Measurements from ENCODE around the gene MDP1.
A peak's percentile ranks its signal among the peaks of the same experiment; 100 is the strongest.

Gene MDP1

DNA sequence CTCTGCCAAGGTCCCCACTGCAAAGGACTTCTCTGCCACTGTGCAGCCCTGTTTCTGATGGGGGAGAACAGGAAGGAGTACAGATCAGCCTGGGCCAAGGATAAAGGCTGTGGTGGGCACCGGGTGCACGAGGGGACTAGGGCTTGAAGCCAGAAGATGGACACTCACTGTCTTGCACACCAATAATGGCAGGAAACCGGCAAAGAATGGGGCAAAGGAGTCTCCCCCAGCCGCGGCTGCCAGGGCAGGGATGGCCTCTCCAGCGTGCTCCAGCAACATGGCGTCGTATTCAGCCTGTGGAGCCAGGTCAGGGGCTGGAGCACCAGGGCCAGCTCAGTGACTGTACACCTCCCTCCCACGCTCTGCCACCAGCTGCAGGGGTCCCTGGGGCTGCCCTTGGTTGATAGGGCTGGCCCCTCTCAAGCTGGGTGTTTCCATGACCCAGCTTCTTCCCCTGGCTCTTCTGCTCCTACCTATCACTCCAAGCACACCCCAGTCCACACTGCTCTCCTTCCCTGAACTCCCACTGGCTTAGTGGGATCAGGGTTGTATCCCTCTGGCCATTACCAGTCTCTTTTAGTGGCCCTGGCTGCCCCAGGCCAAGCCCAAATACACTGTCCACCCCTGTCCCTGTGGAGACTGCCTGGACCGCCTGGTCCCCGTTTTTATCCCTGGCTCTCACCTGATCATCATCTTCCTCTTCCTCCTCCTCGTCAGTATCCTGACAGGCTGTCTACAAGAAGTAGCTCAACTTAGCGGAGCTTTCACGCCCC is 33.6 kb downstream of the MDP1 start:
- ATAC-seq (ENCODE audit: low read depth) (no peak), DNase-seq (ENCODE audit: low spot score) (peak; percentile 57)
- Histone ChIP-seq H3K27ac (ENCODE audit: poor library complexity, severe bottlenecking) (no peak overlapping the region), H3K4me1 (ENCODE audit: insufficient read depth, poor library complexity, severe bottlenecking) (no peaks in the 10 kb centered on the region), H3K36me3 (ENCODE audit: low read depth) (peaks cover 75% of the 10 kb centered on the region), H3K4me3 (ENCODE audit: severe bottlenecking) (no peak overlapping the region), H3K27me3 (ENCODE audit: insufficient read depth, poor library complexity, severe bottlenecking) (no peaks in the 10 kb centered on the region), H3K9me3 (ENCODE audit: severe bottlenecking) (no peaks in the 10 kb centered on the region)
- TF ChIP-seq, protein P1, sequence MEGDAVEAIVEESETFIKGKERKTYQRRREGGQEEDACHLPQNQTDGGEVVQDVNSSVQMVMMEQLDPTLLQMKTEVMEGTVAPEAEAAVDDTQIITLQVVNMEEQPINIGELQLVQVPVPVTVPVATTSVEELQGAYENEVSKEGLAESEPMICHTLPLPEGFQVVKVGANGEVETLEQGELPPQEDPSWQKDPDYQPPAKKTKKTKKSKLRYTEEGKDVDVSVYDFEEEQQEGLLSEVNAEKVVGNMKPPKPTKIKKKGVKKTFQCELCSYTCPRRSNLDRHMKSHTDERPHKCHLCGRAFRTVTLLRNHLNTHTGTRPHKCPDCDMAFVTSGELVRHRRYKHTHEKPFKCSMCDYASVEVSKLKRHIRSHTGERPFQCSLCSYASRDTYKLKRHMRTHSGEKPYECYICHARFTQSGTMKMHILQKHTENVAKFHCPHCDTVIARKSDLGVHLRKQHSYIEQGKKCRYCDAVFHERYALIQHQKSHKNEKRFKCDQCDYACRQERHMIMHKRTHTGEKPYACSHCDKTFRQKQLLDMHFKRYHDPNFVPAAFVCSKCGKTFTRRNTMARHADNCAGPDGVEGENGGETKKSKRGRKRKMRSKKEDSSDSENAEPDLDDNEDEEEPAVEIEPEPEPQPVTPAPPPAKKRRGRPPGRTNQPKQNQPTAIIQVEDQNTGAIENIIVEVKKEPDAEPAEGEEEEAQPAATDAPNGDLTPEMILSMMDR (IDR thresholded peaks at IDR 0.05; ENCODE audit: poor library complexity, severe bottlenecking) = no peak

DNA sequence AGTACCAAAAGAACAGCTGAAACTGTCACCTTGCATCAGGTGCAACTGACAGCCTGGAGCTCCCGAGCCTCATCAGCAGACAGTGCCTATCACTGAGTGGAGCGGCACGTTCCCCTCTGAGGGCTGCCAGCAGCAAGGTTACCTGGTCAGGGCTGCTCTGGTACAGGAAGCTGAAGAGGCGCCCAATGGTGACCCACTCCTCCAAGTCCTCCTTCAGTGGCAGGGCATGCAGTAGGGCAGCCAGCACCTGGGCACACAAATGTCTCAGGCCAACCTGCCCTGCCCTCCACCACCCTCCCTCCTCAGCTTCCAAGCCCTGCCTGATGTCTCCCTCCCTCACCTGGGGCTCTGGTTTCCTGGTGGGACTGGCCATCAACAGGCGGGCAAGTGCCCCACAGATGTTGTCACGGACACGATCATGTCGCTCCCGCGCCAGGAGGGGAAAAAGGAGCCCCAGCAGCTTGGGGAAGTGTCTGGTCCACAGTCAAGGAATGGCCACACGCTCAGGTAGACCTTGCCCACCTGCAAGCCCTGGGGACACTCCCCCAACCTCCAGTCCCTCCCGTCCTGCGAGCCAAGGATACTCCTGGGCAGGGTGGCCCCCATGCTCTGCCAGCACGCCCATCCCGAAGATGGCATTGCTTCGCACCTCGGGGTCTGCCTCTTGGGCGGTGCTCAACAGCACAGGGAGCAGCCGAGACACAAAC is 34.3 kb downstream of the MDP1 start:
- no peaks in the 10 kb centered on the region for H3K4me1 ChIP-seq (ENCODE audit: insufficient read depth, poor library complexity, severe bottlenecking)
- ATAC-seq (ENCODE audit: low read depth) (no peak; the same call in 2 of the 3 replicates), DNase-seq (ENCODE audit: low spot score) (peak; percentile 68)
- H3K4me3 ChIP-seq (ENCODE audit: severe bottlenecking) = no peak overlapping the region
- H3K36me3 ChIP-seq (ENCODE audit: low read depth) = peaks cover 67% of the 10 kb centered on the region
- H3K27me3 ChIP-seq (ENCODE audit: insufficient read depth, poor library complexity, severe bottlenecking) = no peaks in the 10 kb centered on the region
- TF ChIP-seq, protein P1 (IDR thresholded peaks at IDR 0.05; ENCODE audit: poor library complexity, severe bottlenecking) = no peak
- no peaks in the 10 kb centered on the region for H3K9me3 ChIP-seq (ENCODE audit: severe bottlenecking)
- no peak overlapping the region for H3K27ac ChIP-seq (ENCODE audit: poor library complexity, severe bottlenecking)

DNA sequence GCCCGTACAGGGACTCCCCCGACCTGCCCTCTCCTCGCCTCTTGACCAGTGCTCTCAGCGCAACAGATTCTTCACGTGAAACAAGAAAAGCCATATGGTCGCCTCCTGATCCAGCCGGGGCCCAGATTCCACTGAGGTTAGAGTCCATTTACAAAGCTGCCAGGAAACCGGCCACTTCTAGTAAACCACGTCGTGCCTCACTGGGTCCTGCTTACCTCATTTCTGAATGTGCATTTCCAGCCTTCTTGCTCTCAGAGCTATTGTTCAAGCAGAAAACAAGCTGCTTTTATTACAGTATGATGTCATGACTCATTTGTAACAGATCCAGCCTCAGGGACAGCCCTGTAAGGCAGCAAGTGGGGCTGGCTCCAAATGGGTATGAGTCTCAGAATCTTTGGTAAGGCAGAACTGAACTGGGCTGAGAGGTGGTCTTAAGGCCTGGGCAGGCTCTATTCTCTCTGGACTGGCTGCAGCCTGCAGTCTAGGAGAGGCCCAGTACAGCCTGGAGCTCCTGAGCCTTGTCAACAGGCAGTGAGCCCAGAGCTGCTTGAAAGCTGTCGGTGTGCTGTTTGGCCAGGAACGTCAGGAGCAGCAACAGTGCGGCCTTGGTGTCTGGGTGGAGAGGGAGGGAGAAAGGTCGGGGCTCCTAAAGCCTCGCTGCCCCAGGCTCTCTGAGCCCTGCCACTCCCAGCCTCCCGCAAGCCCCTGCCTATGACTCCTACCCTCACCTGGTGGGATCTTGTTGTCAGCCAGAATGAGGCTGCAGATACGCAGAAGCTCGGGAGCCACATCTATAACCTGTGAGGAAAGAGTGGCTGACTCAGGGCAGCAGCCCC is 35.7 kb downstream of the MDP1 start:
- Histone ChIP-seq H3K9me3 (ENCODE audit: severe bottlenecking) (no peaks in the 10 kb centered on the region), H3K4me3 (ENCODE audit: severe bottlenecking) (no peak overlapping the region), H3K27me3 (ENCODE audit: insufficient read depth, poor library complexity, severe bottlenecking) (no peaks in the 10 kb centered on the region), H3K27ac (ENCODE audit: poor library complexity, severe bottlenecking) (no peak overlapping the region), H3K4me1 (ENCODE audit: insufficient read depth, poor library complexity, severe bottlenecking) (no peaks in the 10 kb centered on the region), H3K36me3 (ENCODE audit: low read depth) (peaks cover 54% of the 10 kb centered on the region)
- DNase-seq (ENCODE audit: low spot score) (peak; percentile 63), ATAC-seq (ENCODE audit: low read depth) (peak; percentile 8; the same call in 2 of the 3 replicates)
- TF ChIP-seq, protein P1 (IDR thresholded peaks at IDR 0.05; ENCODE audit: poor library complexity, severe bottlenecking) = no peak

DNA sequence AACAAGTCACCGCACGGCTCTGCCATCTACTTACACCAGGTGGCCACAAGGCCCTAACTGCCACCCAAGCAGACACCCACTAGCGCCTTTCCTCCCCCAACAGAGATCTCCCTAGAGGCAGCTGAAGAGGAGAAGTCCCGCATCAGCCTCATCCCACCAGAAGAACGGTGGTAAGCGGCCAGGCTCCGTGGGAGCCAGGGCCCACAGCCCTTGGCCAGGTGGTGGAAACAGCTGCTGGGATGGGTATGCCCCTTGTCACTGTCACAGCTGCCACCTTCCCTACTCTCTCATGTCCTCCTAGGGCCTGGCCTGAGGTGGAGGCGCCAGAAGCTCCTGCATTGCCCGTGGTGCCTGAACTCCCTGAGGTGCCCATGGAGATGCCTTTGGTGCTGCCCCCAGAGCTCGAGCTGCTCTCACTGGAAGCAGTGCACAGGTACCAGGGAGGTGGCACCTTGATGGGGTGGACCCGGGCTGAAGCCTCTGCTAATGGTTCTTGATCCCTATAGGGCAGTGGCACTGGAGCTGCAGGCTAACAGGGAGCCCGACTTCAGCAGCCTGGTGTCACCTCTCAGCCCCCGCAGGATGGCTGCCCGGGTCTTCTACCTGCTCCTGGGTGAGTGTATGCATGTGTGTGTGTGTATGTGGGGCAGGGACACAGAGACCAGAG is 36.4 kb downstream of the MDP1 start:
- TF ChIP-seq, protein P1 (IDR thresholded peaks at IDR 0.05; ENCODE audit: poor library complexity, severe bottlenecking) = no peak
- Histone ChIP-seq H3K27ac (ENCODE audit: poor library complexity, severe bottlenecking) (no peak overlapping the region), H3K36me3 (ENCODE audit: low read depth) (peaks cover 46% of the 10 kb centered on the region), H3K27me3 (ENCODE audit: insufficient read depth, poor library complexity, severe bottlenecking) (no peaks in the 10 kb centered on the region), H3K9me3 (ENCODE audit: severe bottlenecking) (no peaks in the 10 kb centered on the region), H3K4me1 (ENCODE audit: insufficient read depth, poor library complexity, severe bottlenecking) (no peaks in the 10 kb centered on the region), H3K4me3 (ENCODE audit: severe bottlenecking) (no peak overlapping the region)
- DNase-seq (ENCODE audit: low spot score) = peak; percentile 62
- no peak; the same call in 2 of the 3 replicates for ATAC-seq (ENCODE audit: low read depth)
